Measurements from ENCODE around the gene MEGF10.

GRCh38 chr5:127409921-127410675, 119.5 kb downstream of the MEGF10 start:
- TF ChIP-seq EZH2 (IDR thresholded peaks at IDR 0.05; ENCODE audit: insufficient read depth, poor library complexity, severe bottlenecking) (no peak), EZH2phosphoT487 (IDR thresholded peaks at IDR 0.05; ENCODE audit: insufficient read depth, low read depth) (no peak)

Data from GM23248 (cell line).